Measurements from ENCODE around the gene MEGF10.

The MEGF10 gene

GRCh38 chr5:127369796-127370195 is 79.2 kb downstream of the MEGF10 start:
- DNase-seq = no peak
- Histone ChIP-seq H3K9ac (ENCODE audit: low read depth, low read length) (no peak overlapping the region), H3K9me3 (ENCODE audit: insufficient read depth, low read length, severe bottlenecking) (no peaks in the 10 kb centered on the region), H3K36me3 (ENCODE audit: insufficient read depth, low read length) (no peaks in the 10 kb centered on the region), H3K27me3 (ENCODE audit: insufficient read depth, low read length, poor library complexity) (peaks cover 8% of the 10 kb centered on the region), H3K27ac (ENCODE audit: low read length) (no peak overlapping the region), H3K4me2 (ENCODE audit: insufficient read depth, low read length) (no peak overlapping the region), H3K4me1 (ENCODE audit: insufficient read depth, low read length) (no peaks in the 10 kb centered on the region), H4K20me1 (ENCODE audit: insufficient read depth, low read length) (no peaks in the 10 kb centered on the region), H3K79me2 (ENCODE audit: insufficient read depth, low read length) (no peaks in the 10 kb centered on the region), H3K4me3 (ENCODE audit: low read depth in 1 of 2, low read length in 2 of 2) (no peak overlapping the region), H2AFZ (ENCODE audit: low read depth, low read length) (no peak overlapping the region)
- no peak for TF ChIP-seq EZH2 (IDR thresholded peaks at IDR 0.05; ENCODE audit: borderline replicate concordance, low read depth, low read length, severe bottlenecking)
- no peak for TF ChIP-seq CTCF (IDR thresholded peaks at IDR 0.05; ENCODE audit: borderline replicate concordance, extremely low read depth, low read length, poor library complexity, severe bottlenecking)
- no peak for ATAC-seq (ENCODE audit: insufficient read depth, low read depth)

GRCh38 chr5:127370631-127371030 is 80.0 kb downstream of the MEGF10 start:
- no peak for TF ChIP-seq CTCF (IDR thresholded peaks at IDR 0.05; ENCODE audit: borderline replicate concordance, extremely low read depth, low read length, poor library complexity, severe bottlenecking)
- TF ChIP-seq EZH2 (IDR thresholded peaks at IDR 0.05; ENCODE audit: borderline replicate concordance, low read depth, low read length, severe bottlenecking) = no peak
- Histone ChIP-seq H3K79me2 (ENCODE audit: insufficient read depth, low read length) (no peaks in the 10 kb centered on the region), H3K36me3 (ENCODE audit: insufficient read depth, low read length) (no peaks in the 10 kb centered on the region), H3K27ac (ENCODE audit: low read length) (no peak overlapping the region), H3K9me3 (ENCODE audit: insufficient read depth, low read length, severe bottlenecking) (no peaks in the 10 kb centered on the region), H3K9ac (ENCODE audit: low read depth, low read length) (no peak overlapping the region), H3K4me2 (ENCODE audit: insufficient read depth, low read length) (no peak overlapping the region), H2AFZ (ENCODE audit: low read depth, low read length) (no peak overlapping the region), H3K27me3 (ENCODE audit: insufficient read depth, low read length, poor library complexity) (peaks cover 5% of the 10 kb centered on the region), H3K4me3 (ENCODE audit: low read depth in 1 of 2, low read length in 2 of 2) (no peak overlapping the region), H4K20me1 (ENCODE audit: insufficient read depth, low read length) (no peaks in the 10 kb centered on the region), H3K4me1 (ENCODE audit: insufficient read depth, low read length) (no peaks in the 10 kb centered on the region)
- DNase-seq = no peak
- no peak for ATAC-seq (ENCODE audit: insufficient read depth, low read depth)

- H3K4me1 ChIP-seq (ENCODE audit: insufficient read depth, low read length) = no peaks in the 10 kb centered on the region
- ATAC-seq (ENCODE audit: insufficient read depth, low read depth) (no peak), DNase-seq (no peak)
- H3K9ac ChIP-seq (ENCODE audit: low read depth, low read length) = no peak overlapping the region
- no peak overlapping the region for H3K27ac ChIP-seq (ENCODE audit: low read length)
- H4K20me1 ChIP-seq (ENCODE audit: insufficient read depth, low read length) = no peaks in the 10 kb centered on the region
- H3K27me3 ChIP-seq (ENCODE audit: insufficient read depth, low read length, poor library complexity) = peaks cover 5% of the 10 kb centered on the region
- H3K36me3 ChIP-seq (ENCODE audit: insufficient read depth, low read length) = no peaks in the 10 kb centered on the region
- no peak overlapping the region for H3K4me2 ChIP-seq (ENCODE audit: insufficient read depth, low read length)
- TF ChIP-seq EZH2 (IDR thresholded peaks at IDR 0.05; ENCODE audit: borderline replicate concordance, low read depth, low read length, severe bottlenecking) (no peak), CTCF (IDR thresholded peaks at IDR 0.05; ENCODE audit: borderline replicate concordance, extremely low read depth, low read length, poor library complexity, severe bottlenecking) (peak; percentile 51)
- no peak overlapping the region for H2AFZ ChIP-seq (ENCODE audit: low read depth, low read length)
- H3K9me3 ChIP-seq (ENCODE audit: insufficient read depth, low read length, severe bottlenecking) = no peaks in the 10 kb centered on the region
- no peaks in the 10 kb centered on the region for H3K79me2 ChIP-seq (ENCODE audit: insufficient read depth, low read length)
- no peak overlapping the region for H3K4me3 ChIP-seq (ENCODE audit: low read depth in 1 of 2, low read length in 2 of 2)
Measured at GRCh38 chr5:127373858-127374491, 83.4 kb downstream of the MEGF10 start.
